DMS114 treated with DMSO at 0.1 percent for 48 hours (cell line): ENCODE data around the gene HERC2.

ENCODE experiments used
- DNase-seq: peaks from one replicate; lab custom pipeline; 2025; ENCODE audit not compliant: unreplicated experiment; lab: John Stamatoyannopoulos, UW

The HERC2 gene

GRCh38 chr15:28099555-28100140, 222.3 kb downstream of the HERC2 start:
- no peak for DNase-seq

GRCh38 chr15:28098766-28099554, 223.0 kb downstream of the HERC2 start, which contains the start of gene OCA2:
Gene OCA2, minus strand, starts transcription at chr15:28099315. Its CDS starts 17,441 bp downstream, at chr15:28081874.
- DNase-seq: peak; percentile 44

- no peak for DNase-seq
These were observed 223.6 kb downstream of the HERC2 start for GRCh38 chr15:28098360-28098765.

GRCh38 chr15:28097656-28098359, 224.2 kb downstream of the HERC2 start:
- DNase-seq: peak; percentile 24

GRCh38 chr15:28096670-28097431, 225.1 kb downstream of the HERC2 start:
- DNase-seq: no peak

- no peak for DNase-seq
These were observed 225.6 kb downstream of the HERC2 start for GRCh38 chr15:28096411-28096669.

GRCh38 chr15:28094732-28095521, 227.1 kb downstream of the HERC2 start:
- DNase-seq: no peak

- DNase-seq: no peak
These were observed 228.0 kb downstream of the HERC2 start for GRCh38 chr15:28093752-28094535.

GRCh38 chr15:28091313-28091712, 230.7 kb downstream of the HERC2 start:
- DNase-seq: no peak

- peak; percentile 13 for DNase-seq
These were observed 235.7 kb downstream of the HERC2 start for GRCh38 chr15:28086175-28086703.

GRCh38 chr15:28085489-28086174, 236.3 kb downstream of the HERC2 start:
- DNase-seq: no peak

GRCh38 chr15:28084547-28084946, 237.4 kb downstream of the HERC2 start:
- DNase-seq: no peak

- DNase-seq: no peak
These were observed 238.9 kb downstream of the HERC2 start for GRCh38 chr15:28082891-28083684.

- DNase-seq: no peak
These were observed 240.4 kb downstream of the HERC2 start for GRCh38 chr15:28081594-28081993.

- no peak for DNase-seq
These were observed 241.6 kb downstream of the HERC2 start for GRCh38 chr15:28080386-28080785.

GRCh38 chr15:28079313-28079969, 242.5 kb downstream of the HERC2 start:
- DNase-seq: no peak

- no peak for DNase-seq
These were observed 243.7 kb downstream of the HERC2 start for GRCh38 chr15:28078191-28078719.
